Endothelial cell (in vitro differentiated cells): ENCODE results near the gene LMAN1. TPM values are rescaled to one million over a fixed set of nuclear protein-coding genes. Genes with fewer than 3 reads are reported as not detected.

ENCODE experiments used
- DNase-seq: peaks from one replicate; pipeline ENCODE4 v3.0.0; 2021; ENCODE audit warnings: low spot score
- H3K27ac Mint-ChIP-seq: one replicate; pipeline ENCODE4 v1.8.0; 2021; ENCODE audit warnings: mixed read lengths, inconsistent platforms; ENCODE audit not compliant: unreplicated experiment
- H3K27me3 Mint-ChIP-seq: one replicate; pipeline ENCODE4 v1.8.0; 2021; ENCODE audit warnings: mild to moderate bottlenecking, moderate library complexity, mixed read lengths, inconsistent platforms; ENCODE audit not compliant: unreplicated experiment
- H3K36me3 Mint-ChIP-seq: one replicate; pipeline ENCODE4 v1.8.0; 2021; ENCODE audit warnings: mild to moderate bottlenecking, low read depth, mixed read lengths, inconsistent platforms; ENCODE audit not compliant: unreplicated experiment
- H3K4me1 Mint-ChIP-seq: one replicate; pipeline ENCODE4 v1.8.0; 2021; ENCODE audit warnings: mild to moderate bottlenecking, mixed read lengths, inconsistent platforms; ENCODE audit not compliant: unreplicated experiment
- H3K4me3 Mint-ChIP-seq: one replicate; pipeline ENCODE4 v1.8.0; 2021; ENCODE audit warnings: mild to moderate bottlenecking, mixed read lengths, inconsistent platforms; ENCODE audit not compliant: unreplicated experiment
- H3K9me3 Mint-ChIP-seq: one replicate; pipeline ENCODE4 v1.8.0; 2021; ENCODE audit warnings: mixed read lengths, inconsistent platforms; ENCODE audit not compliant: unreplicated experiment
- total RNA-seq: library from RNA; stranded (reverse); fragmentation: NEBNext Ultra II Directional; extraction: Animal tissue kit (Norgen Biotek cat#: 25700); gene quantifications from one replicate; pipeline ENCODE4 v1.2.1, GENCODE V29; 2021; ENCODE audit not compliant: unreplicated experiment
- TF ChIP-seq, protein P1 (sequence below): fragments of 200-600 bp; sonication (generic); IDR thresholded peaks from one replicate; pipeline ENCODE4 v1.5.0; 2021; ENCODE audit warnings: antibody characterized with exemption; ENCODE audit not compliant: unreplicated experiment

The LMAN1 gene
- total RNA-seq, 1 donor from 2014 or later, result 38.5 TPM

- no peaks in the 10 kb centered on the region for H3K36me3 Mint-ChIP-seq
- no peak overlapping the region for H3K4me3 Mint-ChIP-seq
- no peaks in the 10 kb centered on the region for H3K9me3 Mint-ChIP-seq
- TF ChIP-seq, protein P1, sequence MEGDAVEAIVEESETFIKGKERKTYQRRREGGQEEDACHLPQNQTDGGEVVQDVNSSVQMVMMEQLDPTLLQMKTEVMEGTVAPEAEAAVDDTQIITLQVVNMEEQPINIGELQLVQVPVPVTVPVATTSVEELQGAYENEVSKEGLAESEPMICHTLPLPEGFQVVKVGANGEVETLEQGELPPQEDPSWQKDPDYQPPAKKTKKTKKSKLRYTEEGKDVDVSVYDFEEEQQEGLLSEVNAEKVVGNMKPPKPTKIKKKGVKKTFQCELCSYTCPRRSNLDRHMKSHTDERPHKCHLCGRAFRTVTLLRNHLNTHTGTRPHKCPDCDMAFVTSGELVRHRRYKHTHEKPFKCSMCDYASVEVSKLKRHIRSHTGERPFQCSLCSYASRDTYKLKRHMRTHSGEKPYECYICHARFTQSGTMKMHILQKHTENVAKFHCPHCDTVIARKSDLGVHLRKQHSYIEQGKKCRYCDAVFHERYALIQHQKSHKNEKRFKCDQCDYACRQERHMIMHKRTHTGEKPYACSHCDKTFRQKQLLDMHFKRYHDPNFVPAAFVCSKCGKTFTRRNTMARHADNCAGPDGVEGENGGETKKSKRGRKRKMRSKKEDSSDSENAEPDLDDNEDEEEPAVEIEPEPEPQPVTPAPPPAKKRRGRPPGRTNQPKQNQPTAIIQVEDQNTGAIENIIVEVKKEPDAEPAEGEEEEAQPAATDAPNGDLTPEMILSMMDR, result no peak
- H3K27me3 Mint-ChIP-seq, result peaks cover 7% of the 10 kb centered on the region
- no peak overlapping the region for H3K27ac Mint-ChIP-seq
- no peaks in the 10 kb centered on the region for H3K4me1 Mint-ChIP-seq
- no peak for DNase-seq
Measured at GRCh38 chr18:59306640-59307039, 52.4 kb downstream of the LMAN1 start.

DNA sequence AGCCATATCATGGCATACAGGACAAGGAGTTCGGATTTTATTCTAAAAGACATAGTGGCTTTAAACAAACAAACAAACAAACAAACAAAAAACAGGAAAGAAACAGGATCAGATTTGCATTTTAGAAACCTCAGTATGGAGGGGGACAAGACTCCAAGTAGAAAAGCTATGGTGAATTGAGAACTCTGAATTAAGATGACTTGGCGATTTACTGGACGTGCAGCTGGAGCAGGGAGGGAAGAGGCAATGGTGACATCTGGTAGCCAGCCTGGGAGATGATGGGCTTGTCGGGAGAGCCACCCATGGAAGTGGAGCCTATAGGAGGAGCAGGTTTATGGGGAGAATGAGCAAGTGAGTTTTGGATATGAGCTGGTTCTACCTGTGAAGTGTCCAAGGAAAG lies 53.8 kb downstream of the LMAN1 start:
- H3K4me1 Mint-ChIP-seq, result no peaks in the 10 kb centered on the region
- H3K27ac Mint-ChIP-seq, result no peak overlapping the region
- no peaks in the 10 kb centered on the region for H3K36me3 Mint-ChIP-seq
- no peak for DNase-seq
- no peak overlapping the region for H3K4me3 Mint-ChIP-seq
- H3K27me3 Mint-ChIP-seq, result peaks cover 5% of the 10 kb centered on the region
- TF ChIP-seq, protein P1, result no peak
- H3K9me3 Mint-ChIP-seq, result no peaks in the 10 kb centered on the region

DNA sequence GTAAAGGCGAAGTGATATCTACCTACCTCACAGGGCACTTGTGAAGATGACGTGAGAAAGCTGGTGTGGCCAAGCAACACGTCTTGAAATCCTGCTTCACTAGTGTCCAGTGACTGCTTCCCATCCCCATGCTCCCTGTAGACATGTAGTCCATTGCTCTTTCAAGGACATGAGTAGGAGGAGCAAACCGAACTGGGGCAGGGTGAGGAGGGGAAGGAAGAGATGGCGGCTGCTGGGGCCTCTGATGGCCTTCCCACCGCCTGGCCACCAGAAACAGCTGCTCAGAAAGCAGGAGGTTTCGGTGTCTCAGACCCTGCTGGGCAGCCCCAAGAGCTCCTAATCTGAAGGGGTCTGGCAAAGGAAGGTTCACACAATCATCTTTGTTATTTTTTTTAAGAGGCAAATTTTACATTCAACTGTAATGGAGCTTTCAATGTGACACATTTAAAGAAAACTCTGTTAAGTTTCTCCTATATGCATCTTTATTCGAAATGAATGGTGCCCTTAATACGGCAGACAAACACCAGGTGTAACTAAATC lies 55.3 kb downstream of the LMAN1 start:
- no peak for DNase-seq
- Mint-ChIP-seq H3K4me1 (no peaks in the 10 kb centered on the region), H3K9me3 (no peaks in the 10 kb centered on the region), H3K4me3 (no peak overlapping the region), H3K36me3 (no peaks in the 10 kb centered on the region), H3K27ac (no peak overlapping the region), H3K27me3 (peaks cover 5% of the 10 kb centered on the region)
- TF ChIP-seq, protein P1, result no peak

- peaks cover 5% of the 10 kb centered on the region for H3K27me3 Mint-ChIP-seq
- H3K36me3 Mint-ChIP-seq, result no peaks in the 10 kb centered on the region
- H3K9me3 Mint-ChIP-seq, result no peaks in the 10 kb centered on the region
- H3K4me1 Mint-ChIP-seq, result no peaks in the 10 kb centered on the region
- no peak for DNase-seq
- no peak overlapping the region for H3K27ac Mint-ChIP-seq
- H3K4me3 Mint-ChIP-seq, result no peak overlapping the region
- TF ChIP-seq, protein P1, result no peak
Measured at GRCh38 chr18:59303006-59303405, 56.1 kb downstream of the LMAN1 start.

DNA sequence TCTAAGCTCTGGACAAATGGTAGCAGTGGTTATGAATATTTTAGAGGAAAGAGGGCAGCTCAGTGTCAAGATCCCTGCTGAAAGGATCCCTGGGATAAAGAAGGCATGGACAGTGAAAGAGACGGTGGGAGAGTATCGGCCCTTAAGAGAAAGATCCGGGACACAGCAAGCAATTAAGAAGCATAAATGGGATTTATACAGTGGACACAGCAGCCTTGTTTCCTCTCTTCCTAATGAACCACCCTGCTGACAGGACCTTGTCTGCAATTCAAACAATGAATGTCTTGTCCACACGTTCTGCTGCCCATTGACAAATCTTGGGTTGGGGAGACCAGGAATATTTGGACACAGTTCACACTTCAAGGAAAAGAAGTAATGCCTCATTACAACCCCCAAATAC lies 57.1 kb downstream of the LMAN1 start:
- H3K4me3 Mint-ChIP-seq, result no peak overlapping the region
- H3K36me3 Mint-ChIP-seq, result no peaks in the 10 kb centered on the region
- H3K9me3 Mint-ChIP-seq, result no peaks in the 10 kb centered on the region
- TF ChIP-seq, protein P1, result no peak
- H3K27me3 Mint-ChIP-seq, result peaks cover 5% of the 10 kb centered on the region
- no peaks in the 10 kb centered on the region for H3K4me1 Mint-ChIP-seq
- no peak overlapping the region for H3K27ac Mint-ChIP-seq
- no peak for DNase-seq
